ENCODE data around the gene PHLPP1. TPM values are rescaled to one million over a fixed set of nuclear protein-coding genes. Genes with fewer than 3 reads are reported as not detected.

Gene PHLPP1
- total and polyA plus RNA-seq, 9 donors, result 4.4 to 15.9 (median 12.0) TPM

GRCh38 chr18:62809900-62810299 lies 94.6 kb downstream of the PHLPP1 start:
- Histone ChIP-seq H3K4me3 (no peak overlapping the region), H3K4me1 (ENCODE audit: insufficient read depth) (no peaks in the 10 kb centered on the region), H3K9me3 (no peaks in the 10 kb centered on the region), H3K27ac (no peak overlapping the region), H3K36me3 (no peaks in the 10 kb centered on the region), H3K27me3 (no peaks in the 10 kb centered on the region)
- TF ChIP-seq EP300 (IDR thresholded peaks at IDR 0.05), result no peak
- no peak for TF ChIP-seq CTCF (IDR thresholded peaks at IDR 0.05)
- TF ChIP-seq POLR2A (IDR thresholded peaks at IDR 0.05), result no peak
- DNase-seq, result no peak
- WGBS, 3 donors, result 95 to 97% (median 96%) methylated on average over 1 of the region's 1 CpG
- intact Hi-C loops (cut with DNase I), result no loop called here

GRCh38 chr18:62810682-62811081 lies 95.3 kb downstream of the PHLPP1 start:
- no peaks in the 10 kb centered on the region for H3K27me3 ChIP-seq
- H3K4me1 ChIP-seq (ENCODE audit: insufficient read depth), result no peaks in the 10 kb centered on the region
- intact Hi-C loops (cut with DNase I), result no loop called here
- DNase-seq, result no peak
- H3K27ac ChIP-seq, result no peak overlapping the region
- H3K9me3 ChIP-seq, result no peaks in the 10 kb centered on the region
- 80 to 82% (median 82%) methylated on average over 4 of the region's 4 CpGs for WGBS, 3 donors
- no peak overlapping the region for H3K4me3 ChIP-seq
- TF ChIP-seq POLR2A (IDR thresholded peaks at IDR 0.05) (no peak), CTCF (IDR thresholded peaks at IDR 0.05) (no peak), EP300 (IDR thresholded peaks at IDR 0.05) (no peak)
- H3K36me3 ChIP-seq, result no peaks in the 10 kb centered on the region

GRCh38 chr18:62811674-62812073 lies 96.3 kb downstream of the PHLPP1 start:
- H3K27me3 ChIP-seq, result no peaks in the 10 kb centered on the region
- H3K27ac ChIP-seq, result no peak overlapping the region
- no peaks in the 10 kb centered on the region for H3K9me3 ChIP-seq
- intact Hi-C loops (cut with DNase I), result no loop called here
- no peak overlapping the region for H3K4me3 ChIP-seq
- no peak for DNase-seq
- no peaks in the 10 kb centered on the region for H3K4me1 ChIP-seq (ENCODE audit: insufficient read depth)
- TF ChIP-seq EP300 (IDR thresholded peaks at IDR 0.05), result no peak
- TF ChIP-seq POLR2A (IDR thresholded peaks at IDR 0.05), result no peak
- no peak for TF ChIP-seq CTCF (IDR thresholded peaks at IDR 0.05)
- H3K36me3 ChIP-seq, result no peaks in the 10 kb centered on the region

- DNase-seq, result no peak
- intact Hi-C loops (cut with DNase I), result no loop called here
- H3K9me3 ChIP-seq, result no peaks in the 10 kb centered on the region
- WGBS, 3 donors, result 88 to 91% (median 89%) methylated on average over 3 of the region's 3 CpGs
- no peaks in the 10 kb centered on the region for H3K36me3 ChIP-seq
- TF ChIP-seq POLR2A (IDR thresholded peaks at IDR 0.05), result no peak
- TF ChIP-seq CTCF (IDR thresholded peaks at IDR 0.05), result no peak
- TF ChIP-seq EP300 (IDR thresholded peaks at IDR 0.05), result no peak
- H3K4me3 ChIP-seq, result no peak overlapping the region
- H3K4me1 ChIP-seq (ENCODE audit: insufficient read depth), result no peaks in the 10 kb centered on the region
- no peak overlapping the region for H3K27ac ChIP-seq
- H3K27me3 ChIP-seq, result no peaks in the 10 kb centered on the region
These were observed 96.9 kb downstream of the PHLPP1 start for GRCh38 chr18:62812242-62812641.

GRCh38 chr18:62812876-62813275 lies 97.5 kb downstream of the PHLPP1 start:
- Histone ChIP-seq H3K9me3 (no peaks in the 10 kb centered on the region), H3K36me3 (no peaks in the 10 kb centered on the region), H3K4me1 (ENCODE audit: insufficient read depth) (no peaks in the 10 kb centered on the region), H3K4me3 (no peak overlapping the region), H3K27ac (no peak overlapping the region), H3K27me3 (no peaks in the 10 kb centered on the region)
- DNase-seq, result no peak
- intact Hi-C loops (cut with DNase I), result no loop called here
- TF ChIP-seq CTCF (IDR thresholded peaks at IDR 0.05) (no peak), POLR2A (IDR thresholded peaks at IDR 0.05) (no peak), EP300 (IDR thresholded peaks at IDR 0.05) (no peak)

Data from ovary (tissue), 9 donors.